Esophagus muscularis mucosa (tissue), 4 donors: Measurements from ENCODE around the gene DVL3.

ENCODE experiments used
- EP300 ChIP-seq: sonication (generic); formaldehyde crosslinking; IDR thresholded peaks from one replicate; pipeline ENCODE4 v1.6.1; 2017; ENCODE audit warnings: antibody characterized with exemption
- POLR2AphosphoS5 ChIP-seq, 2 donors: sonication (generic); formaldehyde crosslinking; IDR thresholded peaks; one replicate each; pipeline ENCODE4 v1.6.1; 2017; ENCODE audit warnings: antibody characterized with exemption in 2 of 2
- TF ChIP-seq, protein P1 (sequence below), 3 experiments: fragments of 200-600 bp in 2 of 3; fragments of 450-650 bp in 1 of 3; sonication (generic) in 2 of 3; IDR thresholded peaks; one replicate each; pipeline ENCODE4 v1.5.1; 2017 to 2019; ENCODE audit warnings: antibody characterized with exemption in 3 of 3, mild to moderate bottlenecking in 2 of 3, moderate library complexity in 1 of 3

DNA sequence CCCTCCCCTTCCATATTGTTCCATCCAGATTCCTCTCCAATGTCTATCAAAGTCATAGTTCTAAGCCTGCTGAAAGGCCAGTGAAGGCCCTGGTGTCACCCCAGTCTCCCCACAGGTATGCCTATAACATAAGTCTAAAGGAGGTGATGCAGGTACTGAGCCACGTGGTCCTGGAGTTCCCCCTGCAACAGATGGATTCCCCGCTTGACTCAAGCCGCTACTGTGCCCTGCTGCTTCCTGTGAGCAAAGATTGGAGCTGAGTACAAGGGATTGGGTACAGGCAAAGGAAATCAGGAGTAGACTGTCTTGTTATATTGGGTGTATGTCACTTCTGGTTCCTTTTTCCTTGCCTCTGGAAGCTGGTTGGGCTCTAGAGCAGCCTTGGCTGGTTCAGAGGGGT is 11.8 kb upstream of the DVL3 start:
- TF ChIP-seq, protein P1, sequence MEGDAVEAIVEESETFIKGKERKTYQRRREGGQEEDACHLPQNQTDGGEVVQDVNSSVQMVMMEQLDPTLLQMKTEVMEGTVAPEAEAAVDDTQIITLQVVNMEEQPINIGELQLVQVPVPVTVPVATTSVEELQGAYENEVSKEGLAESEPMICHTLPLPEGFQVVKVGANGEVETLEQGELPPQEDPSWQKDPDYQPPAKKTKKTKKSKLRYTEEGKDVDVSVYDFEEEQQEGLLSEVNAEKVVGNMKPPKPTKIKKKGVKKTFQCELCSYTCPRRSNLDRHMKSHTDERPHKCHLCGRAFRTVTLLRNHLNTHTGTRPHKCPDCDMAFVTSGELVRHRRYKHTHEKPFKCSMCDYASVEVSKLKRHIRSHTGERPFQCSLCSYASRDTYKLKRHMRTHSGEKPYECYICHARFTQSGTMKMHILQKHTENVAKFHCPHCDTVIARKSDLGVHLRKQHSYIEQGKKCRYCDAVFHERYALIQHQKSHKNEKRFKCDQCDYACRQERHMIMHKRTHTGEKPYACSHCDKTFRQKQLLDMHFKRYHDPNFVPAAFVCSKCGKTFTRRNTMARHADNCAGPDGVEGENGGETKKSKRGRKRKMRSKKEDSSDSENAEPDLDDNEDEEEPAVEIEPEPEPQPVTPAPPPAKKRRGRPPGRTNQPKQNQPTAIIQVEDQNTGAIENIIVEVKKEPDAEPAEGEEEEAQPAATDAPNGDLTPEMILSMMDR (IDR thresholded peaks at IDR 0.05), result no peak
- TF ChIP-seq EP300 (no peak), POLR2AphosphoS5 (IDR thresholded peaks at IDR 0.05) (no peak)
